Brain microvascular endothelial cell (primary cell): ENCODE measurements around the gene NFIX.

Source experiments
- DNase-seq: peaks from one replicate; pipeline ENCODE4 v3.0.0-alpha.2; 2020
- H3K27ac ChIP-seq: fragments of 250-450 bp; sonication (Bioruptor Pico); 2 replicates; pipeline ENCODE4 v1.5.1; 2020; ENCODE audit warnings: mild to moderate bottlenecking, moderate library complexity
- H3K27me3 ChIP-seq: fragments of 250-450 bp; sonication (Bioruptor Pico); replicated peaks from 2 replicates; pipeline ENCODE4 v1.5.1; 2020; ENCODE audit warnings: mild to moderate bottlenecking
- H3K36me3 ChIP-seq: fragments of 250-450 bp; sonication (Bioruptor Pico); replicated peaks from 2 replicates; pipeline ENCODE4 v1.5.1; 2020; ENCODE audit warnings: mild to moderate bottlenecking
- H3K4me3 ChIP-seq: 2 replicates; pipeline ENCODE4 v1.5.1; 2011; ENCODE audit warnings: low read depth, mild to moderate bottlenecking, control low read depth, low read length, moderate library complexity
- CTCF ChIP-seq: IDR thresholded peaks from 2 replicates; pipeline ENCODE4 v1.5.1; 2011; ENCODE audit warnings: low read depth, mild to moderate bottlenecking, moderate library complexity, low read length, control low read depth, inconsistent platforms; ENCODE audit errors: missing control alignments
- in situ Hi-C: cut with HindIII; loops from 2 replicates; pipeline ENCODE4 v1.10.0; 2017; ENCODE audit warnings: low sequenced_read_pairs, low pct_ligation_motif_present

The NFIX gene

DNA sequence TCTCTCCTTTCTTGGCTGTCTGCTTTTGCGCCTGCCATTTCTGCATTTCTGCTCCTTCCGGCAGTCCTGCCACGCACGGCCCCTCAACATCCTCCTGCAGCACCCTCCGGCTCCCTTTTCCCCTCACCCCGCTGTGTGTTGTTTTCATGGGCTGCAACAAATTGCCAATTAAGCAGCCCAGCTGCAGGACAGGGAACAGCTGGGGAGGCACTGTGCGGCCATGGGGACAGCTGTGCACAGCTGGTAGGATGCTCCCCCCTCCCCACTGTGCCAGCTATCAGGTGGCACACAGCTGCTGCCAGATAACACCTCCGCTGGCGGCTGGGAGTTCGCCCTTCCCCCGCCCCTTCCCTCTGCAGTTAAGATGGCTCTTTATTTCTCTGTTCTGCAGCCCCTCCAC lies 82.0 kb downstream of the NFIX start:
- no peak for DNase-seq
- no peaks in the 10 kb centered on the region for H3K27me3 ChIP-seq
- no peak overlapping the region for H3K27ac ChIP-seq
- H3K4me3 ChIP-seq: no peak overlapping the region
- in situ Hi-C loops: no loop called here
- no peak for TF ChIP-seq CTCF
- peaks cover 8% of the 10 kb centered on the region for H3K36me3 ChIP-seq

GRCh38 chr19:13078381-13078780 lies 83.1 kb downstream of the NFIX start:
- H3K4me3 ChIP-seq: no peak overlapping the region
- H3K27ac ChIP-seq: no peak overlapping the region
- TF ChIP-seq CTCF: no peak
- DNase-seq: no peak
- no peaks in the 10 kb centered on the region for H3K27me3 ChIP-seq
- peaks cover 8% of the 10 kb centered on the region for H3K36me3 ChIP-seq
- in situ Hi-C loops: no loop called here

DNA sequence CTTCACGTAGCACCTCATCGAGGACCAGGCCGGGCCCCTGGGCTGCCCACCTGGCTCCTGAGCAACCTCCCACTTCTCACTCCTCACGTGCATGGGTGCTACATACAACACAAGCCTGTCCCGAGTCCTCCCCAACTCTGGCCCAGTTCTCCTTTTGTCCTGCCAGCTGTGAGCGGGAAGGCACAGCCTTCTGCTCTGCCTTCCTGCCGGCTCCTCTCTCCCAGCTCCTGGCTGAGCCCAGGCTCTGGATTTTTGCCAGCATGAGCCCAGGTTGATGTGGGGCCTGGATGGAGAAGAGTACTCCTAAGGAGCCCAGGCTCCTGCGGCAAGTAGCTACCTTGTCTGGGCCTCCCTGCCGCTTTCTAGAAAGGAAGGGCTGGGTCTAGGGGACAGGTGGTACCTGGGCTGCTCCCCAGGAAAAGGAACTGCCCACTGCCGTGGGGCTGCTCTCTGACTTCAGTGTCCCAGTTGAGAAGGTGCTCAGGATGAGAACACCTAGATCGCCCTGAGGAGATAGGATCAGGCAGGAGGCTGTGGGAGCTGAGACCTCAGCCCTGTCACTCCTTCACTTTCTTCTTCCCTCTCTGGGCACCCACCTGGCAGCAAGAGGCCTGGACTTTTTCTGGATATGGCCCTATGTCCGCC lies 83.7 kb downstream of the NFIX start:
- Histone ChIP-seq H3K27me3 (no peaks in the 10 kb centered on the region), H3K27ac (no peak overlapping the region), H3K4me3 (no peak overlapping the region), H3K36me3 (peaks cover 6% of the 10 kb centered on the region)
- in situ Hi-C loops: no loop called here
- DNase-seq: no peak
- TF ChIP-seq CTCF: no peak

DNA sequence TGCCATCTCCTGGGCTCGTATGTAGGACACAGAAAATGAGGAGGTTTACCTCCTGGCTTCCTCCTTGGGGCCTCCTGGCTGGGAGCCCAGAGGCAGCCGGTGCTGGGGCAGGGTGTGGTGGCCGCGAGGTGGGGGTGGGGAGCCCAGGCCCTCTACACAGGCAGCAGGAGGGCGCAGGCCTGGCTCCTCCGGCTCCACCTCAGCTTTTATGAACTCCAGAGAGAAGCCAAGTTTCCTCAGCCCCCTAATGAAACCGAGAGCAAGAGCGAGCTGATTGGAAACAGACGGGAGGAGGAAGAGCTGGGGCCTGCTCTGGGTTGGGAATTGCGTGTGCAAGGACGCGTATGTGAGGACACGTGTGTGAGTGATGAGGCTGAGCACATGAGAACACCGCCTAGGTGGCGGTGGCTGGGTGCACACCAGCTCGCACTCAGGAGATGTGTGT lies 84.3 kb downstream of the NFIX start:
- DNase-seq: no peak
- Histone ChIP-seq H3K27ac (no peak overlapping the region), H3K27me3 (no peaks in the 10 kb centered on the region), H3K4me3 (no peak overlapping the region), H3K36me3 (peaks cover 6% of the 10 kb centered on the region)
- in situ Hi-C loops: no loop called here
- TF ChIP-seq CTCF: no peak

DNA sequence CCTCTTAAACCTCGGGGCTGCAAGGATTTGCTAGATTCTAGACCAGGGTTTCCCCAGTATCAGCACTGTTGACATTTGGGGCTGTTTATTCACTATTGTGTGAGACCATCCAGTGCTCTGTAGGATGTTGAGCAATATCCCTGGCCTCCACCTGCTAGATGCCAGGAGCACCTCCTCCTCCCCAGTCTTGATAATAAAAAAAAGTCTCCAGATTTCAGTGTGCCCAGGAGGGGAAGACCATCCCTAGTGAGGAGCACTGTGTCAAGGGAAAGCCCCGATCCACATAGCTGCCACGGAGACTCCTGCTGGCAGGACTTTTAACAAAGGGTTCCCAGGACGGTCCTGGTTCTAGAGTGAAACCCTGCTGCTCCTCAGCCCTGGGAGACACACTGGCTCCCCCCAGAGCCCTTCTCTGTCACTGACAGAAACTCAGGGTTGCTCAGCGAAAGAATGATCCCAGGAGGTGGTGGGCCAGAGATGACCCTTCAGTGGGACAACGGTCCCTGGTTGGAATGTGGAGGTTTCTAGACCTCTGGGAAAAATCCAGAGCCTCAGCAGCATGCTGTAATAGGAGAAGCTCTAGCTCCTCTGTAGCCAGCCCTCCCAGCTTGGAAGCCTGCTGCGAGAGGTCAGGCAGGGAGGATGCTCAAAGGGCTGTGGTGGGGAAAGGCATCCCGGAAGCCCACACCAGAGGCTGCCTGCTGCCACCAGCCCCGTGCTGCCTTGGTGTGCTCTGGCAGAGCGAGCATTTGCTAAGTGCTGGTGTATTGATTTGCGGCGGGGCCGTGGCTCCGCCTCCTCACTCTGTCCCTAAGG lies 87.1 kb downstream of the NFIX start:
- Histone ChIP-seq H3K36me3 (peaks cover 2% of the 10 kb centered on the region), H3K27ac (no peak overlapping the region), H3K4me3 (no peak overlapping the region), H3K27me3 (no peaks in the 10 kb centered on the region)
- in situ Hi-C loops: no loop called here
- peak; percentile 68 for DNase-seq
- TF ChIP-seq CTCF: peak; percentile 69
